H1 (cell line): ENCODE data around the gene FTSJ3.

Experiments used
- CBX8 ChIP-seq: fragments of 300-800, 300-1000 bp; sonication (generic); IDR thresholded peaks from 2 replicates; pipeline ENCODE4 v1.7.1; 2016; ENCODE audit warnings: low read depth, low read length, borderline replicate concordance
- CHD2 ChIP-seq: IDR thresholded peaks from 2 replicates; pipeline ENCODE4 v1.6.1; 2012; ENCODE audit warnings: low read length, improper control_type of control experiment
- CREB1 ChIP-seq: IDR thresholded peaks from 2 replicates; pipeline ENCODE4 v1.6.1; 2012; ENCODE audit warnings: inconsistent platforms
- EZH2 ChIP-seq: fragments of 200-600 bp; sonication (generic); IDR thresholded peaks from 2 replicates; pipeline ENCODE4 v1.7.1; 2012; ENCODE audit warnings: low read depth, mild to moderate bottlenecking, moderate library complexity, low read length, inconsistent platforms; ENCODE audit not compliant: severe bottlenecking
- POLR2A ChIP-seq, 2 experiments: IDR thresholded peaks; 1 replicate in 1 of 2; 2 replicates in 1 of 2; pipeline ENCODE4 v1.6.1; 2011; ENCODE audit warnings: low read depth in 2 of 2, low read length in 2 of 2, mild to moderate bottlenecking in 2 of 2; ENCODE audit errors: control extremely low read depth in 1 of 2
- SIN3A ChIP-seq, 2 experiments: IDR thresholded peaks in 1 of 2; conservative IDR thresholded peaks in 1 of 2; 2 replicates each; pipeline ENCODE4 v1.6.1; 2011 to 2012; ENCODE audit warnings: low read length in 2 of 2, improper control_type of control experiment in 1 of 2, low read depth in 1 of 2, mild to moderate bottlenecking in 1 of 2
- TF ChIP-seq, protein P1 (sequence below), 3 experiments: IDR thresholded peaks; 1 replicate in 2 of 3; 2 replicates in 1 of 3; pipeline versions ENCODE4 v1.5.1 to v1.6.1; 2011; ENCODE audit warnings: low read length in 3 of 3, mild to moderate bottlenecking in 3 of 3, inconsistent platforms in 2 of 3, low read depth in 1 of 3, moderate library complexity in 1 of 3; ENCODE audit not compliant: insufficient read depth in 1 of 3; ENCODE audit errors: control extremely low read depth in 1 of 3

DNA sequence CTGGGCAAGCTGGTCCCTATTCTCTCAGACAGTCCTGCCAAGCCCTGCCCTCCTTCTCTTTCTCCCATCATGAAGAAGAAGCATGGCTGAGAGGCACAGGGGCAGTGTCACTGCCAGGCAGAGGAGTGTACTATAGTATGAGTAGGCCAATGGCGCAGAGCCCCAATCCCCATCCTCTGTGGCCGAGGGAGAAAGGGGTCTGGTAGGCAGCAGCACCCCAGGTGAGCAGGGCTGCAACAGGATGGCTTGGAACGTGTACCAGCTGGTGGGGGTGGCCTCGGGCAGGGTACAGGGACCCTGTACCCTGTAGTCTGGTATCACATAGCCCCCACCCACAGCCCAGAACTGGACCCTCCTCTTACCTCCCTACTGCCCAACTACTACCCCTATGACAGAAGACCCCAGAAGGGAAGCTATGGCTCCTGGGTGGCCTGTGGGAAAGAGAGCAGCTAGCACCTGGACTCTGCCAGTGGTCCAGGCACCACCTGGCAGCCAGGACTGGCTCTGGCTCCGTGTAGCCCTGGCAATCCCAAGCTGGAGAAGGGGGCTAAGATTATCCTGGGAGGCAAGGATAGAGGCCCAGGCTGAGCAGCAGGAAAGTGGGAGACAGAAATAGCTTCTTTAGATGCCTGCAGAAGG lies 10.6 kb upstream of the FTSJ3 start:
- TF ChIP-seq CBX8: no peak
- TF ChIP-seq, protein P1, sequence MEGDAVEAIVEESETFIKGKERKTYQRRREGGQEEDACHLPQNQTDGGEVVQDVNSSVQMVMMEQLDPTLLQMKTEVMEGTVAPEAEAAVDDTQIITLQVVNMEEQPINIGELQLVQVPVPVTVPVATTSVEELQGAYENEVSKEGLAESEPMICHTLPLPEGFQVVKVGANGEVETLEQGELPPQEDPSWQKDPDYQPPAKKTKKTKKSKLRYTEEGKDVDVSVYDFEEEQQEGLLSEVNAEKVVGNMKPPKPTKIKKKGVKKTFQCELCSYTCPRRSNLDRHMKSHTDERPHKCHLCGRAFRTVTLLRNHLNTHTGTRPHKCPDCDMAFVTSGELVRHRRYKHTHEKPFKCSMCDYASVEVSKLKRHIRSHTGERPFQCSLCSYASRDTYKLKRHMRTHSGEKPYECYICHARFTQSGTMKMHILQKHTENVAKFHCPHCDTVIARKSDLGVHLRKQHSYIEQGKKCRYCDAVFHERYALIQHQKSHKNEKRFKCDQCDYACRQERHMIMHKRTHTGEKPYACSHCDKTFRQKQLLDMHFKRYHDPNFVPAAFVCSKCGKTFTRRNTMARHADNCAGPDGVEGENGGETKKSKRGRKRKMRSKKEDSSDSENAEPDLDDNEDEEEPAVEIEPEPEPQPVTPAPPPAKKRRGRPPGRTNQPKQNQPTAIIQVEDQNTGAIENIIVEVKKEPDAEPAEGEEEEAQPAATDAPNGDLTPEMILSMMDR (IDR thresholded peaks at IDR 0.05; ENCODE audit: control extremely low read depth in 1 of 3, insufficient read depth in 1 of 3, low read depth in 1 of 3, low read length in 3 of 3): no peak
- no peak for TF ChIP-seq SIN3A (conservative IDR thresholded peaks at IDR 0.05 in 1 of 2, IDR thresholded peaks at IDR 0.05 in 1 of 2; ENCODE audit: low read depth in 1 of 2, low read length in 2 of 2)
- no peak for TF ChIP-seq CREB1
- no peak for TF ChIP-seq POLR2A (IDR thresholded peaks at IDR 0.05; ENCODE audit: control extremely low read depth in 1 of 2, low read depth in 2 of 2, low read length in 2 of 2)
- no peak for TF ChIP-seq EZH2
- TF ChIP-seq CHD2: no peak
